Tibial artery (tissue), 4 donors: ENCODE results near the gene PEX19.
A peak's percentile ranks its signal among the peaks of the same experiment; 100 is the strongest.
"Not testable (repeated sequence)": the region's sequence is repeated elsewhere in the genome, so short reads cannot be mapped to it uniquely, and the experiment has no call there.

Source experiments
- DNase-seq, 2 donors: peaks; one replicate each; pipeline ENCODE4 v3.0.0-alpha.2; 2019
- H3K27ac ChIP-seq, 2 donors: fragments of 200-600 bp; sonication (generic) in 1 of 2; 1 replicate in 1 of 2; 2 replicates in 1 of 2; pipeline ENCODE4 v1.5.1; 2018 to 2019; ENCODE audit warnings: mild to moderate bottlenecking in 1 of 2
- H3K27me3 ChIP-seq, 2 donors: fragments of 200-600 bp; sonication (generic) in 1 of 2; one replicate each; pipeline versions ENCODE4 v1.5.1 to v1.6.0; 2016 to 2019
- H3K36me3 ChIP-seq, 3 donors: fragments of 200-600 bp; sonication (generic) in 2 of 3; one replicate each; pipeline ENCODE4 v1.5.1; 2016 to 2019; ENCODE audit warnings: mild to moderate bottlenecking in 2 of 3
- H3K4me1 ChIP-seq, 4 donors: fragments of 200-600 bp; sonication (generic) in 2 of 4; 1 replicate in 3 of 4; 2 replicates in 1 of 4; pipeline ENCODE4 v1.5.1; 2016 to 2019
- H3K4me3 ChIP-seq, 2 donors: fragments of 200-600 bp; sonication (generic) in 1 of 2; 1 replicate in 1 of 2; 2 replicates in 1 of 2; pipeline ENCODE4 v1.5.1; 2018 to 2019; ENCODE audit warnings: mild to moderate bottlenecking in 2 of 2
- H3K9me3 ChIP-seq, 3 donors: fragments of 200-600 bp; sonication (generic) in 1 of 3; one replicate each; pipeline ENCODE4 v1.5.1; 2016 to 2019
- intact Hi-C: fragments of 100-400 bp; cut with DNase I; formaldehyde crosslinking; loops from one replicate; pipeline ENCODE4 v1.15.0; 2023; ENCODE audit warnings: low total_unique reads
- TF ChIP-seq, protein P1 (sequence below), 2 experiments: fragments of 200-600 bp in 1 of 2; fragments of 450-650 bp in 1 of 2; IDR thresholded peaks; one replicate each; pipeline ENCODE4 v1.5.1; 2017 to 2019; ENCODE audit warnings: antibody characterized with exemption in 2 of 2, mild to moderate bottlenecking in 1 of 2, moderate library complexity in 1 of 2

PEX19 gene

DNA sequence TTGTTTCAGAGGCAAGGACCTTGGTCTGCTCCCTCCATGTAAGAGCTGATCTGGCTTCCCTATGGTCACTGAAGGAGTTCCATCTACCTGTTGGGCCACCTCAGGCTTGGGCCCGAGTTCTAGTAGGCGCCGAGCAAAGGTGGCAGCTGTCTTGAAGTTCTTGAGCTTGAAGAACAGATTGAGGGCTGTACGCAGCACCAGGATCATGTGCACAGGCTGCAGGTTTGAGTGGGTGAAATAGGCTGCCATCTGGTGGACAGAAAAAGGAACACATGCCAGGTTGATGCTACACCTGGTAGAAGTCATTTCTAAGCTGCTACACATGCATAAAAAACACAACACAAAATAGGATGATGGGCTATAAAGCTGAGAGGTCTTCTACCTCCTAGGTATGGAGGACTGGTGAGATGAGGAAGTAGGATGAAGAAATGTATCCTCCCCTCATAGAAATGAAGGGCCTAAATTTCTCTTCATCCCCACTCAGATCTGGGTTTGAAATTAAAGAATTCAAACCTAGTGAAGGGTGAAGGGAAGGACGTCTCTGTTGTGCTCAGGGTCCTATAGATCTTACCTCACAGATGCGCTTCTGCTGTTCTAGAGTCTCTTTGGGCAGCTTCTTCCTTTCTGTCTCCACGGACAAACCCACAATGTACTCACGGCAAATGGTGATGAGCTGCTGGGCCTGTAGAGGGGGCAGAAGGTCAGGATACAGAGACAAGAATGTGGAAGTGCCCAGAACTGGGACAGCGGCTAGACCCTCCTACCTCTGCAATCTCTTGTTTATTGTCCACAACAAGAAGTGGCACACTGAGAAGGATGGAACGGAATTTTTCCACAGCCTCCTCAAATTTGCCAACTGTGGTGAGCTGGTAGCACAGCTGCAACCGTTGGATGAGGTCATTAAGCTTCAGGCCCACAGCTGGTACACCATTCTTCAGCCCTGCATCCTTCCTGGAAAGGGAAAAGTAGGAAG is 6.6 kb upstream of the PEX19 start:
- Histone ChIP-seq H3K9me3 (no peaks in the 10 kb centered on the region), H3K27me3 (no peaks in the 10 kb centered on the region), H3K4me1 (no peaks in the 10 kb centered on the region), H3K4me3 (no peak overlapping the region), H3K27ac (no peak overlapping the region), H3K36me3 (peaks cover 76 to 82% (median 82%) of the 10 kb centered on the region in 3 donors)
- intact Hi-C loops = loop anchor here (2.0 kb wide), 1 partner anchor 99 kb away; no protein-coding TSS in a partner anchor
- TF ChIP-seq, protein P1, sequence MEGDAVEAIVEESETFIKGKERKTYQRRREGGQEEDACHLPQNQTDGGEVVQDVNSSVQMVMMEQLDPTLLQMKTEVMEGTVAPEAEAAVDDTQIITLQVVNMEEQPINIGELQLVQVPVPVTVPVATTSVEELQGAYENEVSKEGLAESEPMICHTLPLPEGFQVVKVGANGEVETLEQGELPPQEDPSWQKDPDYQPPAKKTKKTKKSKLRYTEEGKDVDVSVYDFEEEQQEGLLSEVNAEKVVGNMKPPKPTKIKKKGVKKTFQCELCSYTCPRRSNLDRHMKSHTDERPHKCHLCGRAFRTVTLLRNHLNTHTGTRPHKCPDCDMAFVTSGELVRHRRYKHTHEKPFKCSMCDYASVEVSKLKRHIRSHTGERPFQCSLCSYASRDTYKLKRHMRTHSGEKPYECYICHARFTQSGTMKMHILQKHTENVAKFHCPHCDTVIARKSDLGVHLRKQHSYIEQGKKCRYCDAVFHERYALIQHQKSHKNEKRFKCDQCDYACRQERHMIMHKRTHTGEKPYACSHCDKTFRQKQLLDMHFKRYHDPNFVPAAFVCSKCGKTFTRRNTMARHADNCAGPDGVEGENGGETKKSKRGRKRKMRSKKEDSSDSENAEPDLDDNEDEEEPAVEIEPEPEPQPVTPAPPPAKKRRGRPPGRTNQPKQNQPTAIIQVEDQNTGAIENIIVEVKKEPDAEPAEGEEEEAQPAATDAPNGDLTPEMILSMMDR (IDR thresholded peaks at IDR 0.05) = peak; percentile 81 to 82
- peak; percentile 53 to 72 for DNase-seq

GRCh38 chr1:160287769-160288168 is 2.8 kb upstream of the PEX19 start:
- peaks cover 0 to 23% (median 16%) of the 10 kb centered on the region in 4 donors for H3K4me1 ChIP-seq
- H3K27me3 ChIP-seq, H3K9me3 ChIP-seq, intact Hi-C loops, DNase-seq, H3K4me3 ChIP-seq, H3K27ac ChIP-seq: not testable (repeated sequence)
- peaks cover 42 to 45% (median 45%) of the 10 kb centered on the region in 3 donors for H3K36me3 ChIP-seq

GRCh38 chr1:160285506-160285905 is 573 bp upstream of the PEX19 start:
- no peaks in the 10 kb centered on the region for H3K9me3 ChIP-seq
- no peak overlapping the region for H3K27ac ChIP-seq
- no peak for DNase-seq
- H3K4me3 ChIP-seq = peak overlapping the region; percentile 69 to 92
- H3K27me3 ChIP-seq = no peaks in the 10 kb centered on the region
- H3K4me1 ChIP-seq = peaks cover 0 to 24% (median 16%) of the 10 kb centered on the region in 4 donors
- H3K36me3 ChIP-seq = peaks cover 42 to 46% (median 42%) of the 10 kb centered on the region in 3 donors
- TF ChIP-seq, protein P1 (IDR thresholded peaks at IDR 0.05) = no peak
- intact Hi-C loops = no loop called here

- H3K4me3 ChIP-seq = peak overlapping the region; percentile 69 to 92
- H3K36me3 ChIP-seq = peaks cover 42 to 46% (median 42%) of the 10 kb centered on the region in 3 donors
- H3K27ac ChIP-seq = peak overlapping the region; percentile 82 to 91
These were observed 632 bp downstream of the PEX19 start for GRCh38 chr1:160284220-160284781.

GRCh38 chr1:160282807-160283206 is 2.1 kb downstream of the PEX19 start:
- Histone ChIP-seq H3K36me3 (peaks cover 47 to 50% (median 50%) of the 10 kb centered on the region in 3 donors), H3K9me3 (no peaks in the 10 kb centered on the region), H3K27me3 (no peaks in the 10 kb centered on the region), H3K4me1 (peaks cover 0 to 24% (median 16%) of the 10 kb centered on the region in 4 donors), H3K4me3 (no peak overlapping the region), H3K27ac (no peak overlapping the region)
- intact Hi-C loops = no loop called here
- no peak for DNase-seq
- TF ChIP-seq, protein P1 (IDR thresholded peaks at IDR 0.05) = no peak

More at GRCh38 chr1:160284220-160284781, 632 bp downstream of the PEX19 start:
- DNase-seq = peak in 1 of 2 donors; percentile 42
- Histone ChIP-seq H3K9me3 (no peaks in the 10 kb centered on the region), H3K4me1 (peaks cover 0 to 24% (median 16%) of the 10 kb centered on the region in 4 donors), H3K27me3 (no peaks in the 10 kb centered on the region)
- intact Hi-C loops = no loop called here
- TF ChIP-seq, protein P1 (IDR thresholded peaks at IDR 0.05) = no peak
